Choroid plexus epithelial cell (primary cell): Measurements from ENCODE around the gene CDC20.

Source experiments
- DNase-seq: peaks from one replicate; pipeline ENCODE4 v3.0.0-alpha.2; 2010; ENCODE audit warnings: low read depth
- H3K4me3 ChIP-seq: 2 replicates; pipeline ENCODE4 v1.5.1; 2011; ENCODE audit warnings: low read depth, mild to moderate bottlenecking, control low read depth, low read length, moderate library complexity
- CTCF ChIP-seq: conservative IDR thresholded peaks from 2 replicates; pipeline ENCODE4 v1.5.1; 2011; ENCODE audit warnings: low read depth, mild to moderate bottlenecking, control low read depth, inconsistent platforms, low read length, moderate library complexity

CDC20 gene

GRCh38 chr1:43354936-43355335, 3.8 kb upstream of the CDC20 start:
- no peak for TF ChIP-seq CTCF
- DNase-seq = no peak
- no peak overlapping the region for H3K4me3 ChIP-seq

- H3K4me3 ChIP-seq = no peak overlapping the region
- DNase-seq = no peak
- TF ChIP-seq CTCF = no peak
Observed at GRCh38 chr1:43357251-43357650, 1.5 kb upstream of the CDC20 start.

- peak; percentile 51 for DNase-seq
- H3K4me3 ChIP-seq = peak overlapping the region; percentile 64
- TF ChIP-seq CTCF = peak; percentile 51
Observed at GRCh38 chr1:43358121-43358745, 548 bp upstream of the CDC20 start.

GRCh38 chr1:43359696-43360095, 915 bp downstream of the CDC20 start:
- DNase-seq = no peak
- H3K4me3 ChIP-seq = no peak overlapping the region
- TF ChIP-seq CTCF = no peak

- no peak for TF ChIP-seq CTCF
- H3K4me3 ChIP-seq = no peak overlapping the region
- DNase-seq = no peak
Observed at GRCh38 chr1:43360616-43361015, 1.8 kb downstream of the CDC20 start.

GRCh38 chr1:43363283-43363934, 4.6 kb downstream of the CDC20 start:
- H3K4me3 ChIP-seq = no peak overlapping the region
- no peak for DNase-seq

More at GRCh38 chr1:43363283-43363934, 4.6 kb downstream of the CDC20 start:
- no peak for TF ChIP-seq CTCF
